CD4-positive, alpha-beta T cell treated with Interleukin-4 for 1 hour (primary cell): ENCODE data around the gene XRCC5.

Experiments
- DNase-seq, 2 donors: peaks; one replicate each; pipeline ENCODE4 v3.0.0-alpha.2; 2020 to 2022

XRCC5 gene

GRCh38 chr2:216160786-216161185 is 51.6 kb downstream of the XRCC5 start:
- no peak for DNase-seq

GRCh38 chr2:216161967-216162366 is 52.8 kb downstream of the XRCC5 start:
- no peak for DNase-seq

GRCh38 chr2:216163518-216163917 is 54.4 kb downstream of the XRCC5 start:
- no peak for DNase-seq

GRCh38 chr2:216164087-216164486 is 54.9 kb downstream of the XRCC5 start:
- no peak for DNase-seq

- DNase-seq: no peak
Observed at GRCh38 chr2:216164576-216164975, 55.4 kb downstream of the XRCC5 start.

- no peak for DNase-seq
Observed at GRCh38 chr2:216165711-216166110, 56.6 kb downstream of the XRCC5 start.

- DNase-seq: no peak
Observed at GRCh38 chr2:216169087-216169486, 59.9 kb downstream of the XRCC5 start.

GRCh38 chr2:216170076-216170763 is 61.1 kb downstream of the XRCC5 start:
- DNase-seq: no peak

- no peak for DNase-seq
Observed at GRCh38 chr2:216171011-216171410, 61.9 kb downstream of the XRCC5 start.

GRCh38 chr2:216172493-216172892 is 63.3 kb downstream of the XRCC5 start:
- DNase-seq: no peak

GRCh38 chr2:216179015-216179414 is 69.9 kb downstream of the XRCC5 start:
- no peak for DNase-seq

- DNase-seq: no peak
Observed at GRCh38 chr2:216181351-216181750, 72.2 kb downstream of the XRCC5 start.

- no peak for DNase-seq
Observed at GRCh38 chr2:216181953-216182461, 72.9 kb downstream of the XRCC5 start.

- no peak for DNase-seq
Observed at GRCh38 chr2:216183462-216183861, 74.3 kb downstream of the XRCC5 start.

- no peak for DNase-seq
Observed at GRCh38 chr2:216188559-216188850, 79.4 kb downstream of the XRCC5 start.

GRCh38 chr2:216188956-216189355 is 79.8 kb downstream of the XRCC5 start:
- DNase-seq: no peak

GRCh38 chr2:216189410-216189809 is 80.3 kb downstream of the XRCC5 start:
- no peak for DNase-seq

- no peak for DNase-seq
Observed at GRCh38 chr2:216192181-216192580, 83.0 kb downstream of the XRCC5 start.

GRCh38 chr2:216192931-216193330 is 83.8 kb downstream of the XRCC5 start:
- no peak for DNase-seq

GRCh38 chr2:216194013-216194412 is 84.9 kb downstream of the XRCC5 start:
- no peak for DNase-seq

- no peak for DNase-seq
Observed at GRCh38 chr2:216194561-216194960, 85.4 kb downstream of the XRCC5 start.

GRCh38 chr2:216195565-216196029 is 86.4 kb downstream of the XRCC5 start:
- no peak for DNase-seq

GRCh38 chr2:216201692-216202306 is 92.7 kb downstream of the XRCC5 start:
- DNase-seq: no peak

GRCh38 chr2:216202626-216203250 is 93.6 kb downstream of the XRCC5 start:
- no peak for DNase-seq
